Pons (tissue), 1 donor: ENCODE measurements around the gene MRPL36.
"Not testable (repeated sequence)": the region's sequence is repeated elsewhere in the genome, so short reads cannot be mapped to it uniquely, and the experiment has no call there.

ENCODE experiments used
- DNase-seq: peaks from one replicate; pipeline ENCODE4 v3.0.0-alpha.2; 2016; ENCODE audit warnings: low spot score

MRPL36 gene

GRCh38 chr5:1815071-1815786, 15.6 kb upstream of the MRPL36 start:
- DNase-seq: no peak

DNA sequence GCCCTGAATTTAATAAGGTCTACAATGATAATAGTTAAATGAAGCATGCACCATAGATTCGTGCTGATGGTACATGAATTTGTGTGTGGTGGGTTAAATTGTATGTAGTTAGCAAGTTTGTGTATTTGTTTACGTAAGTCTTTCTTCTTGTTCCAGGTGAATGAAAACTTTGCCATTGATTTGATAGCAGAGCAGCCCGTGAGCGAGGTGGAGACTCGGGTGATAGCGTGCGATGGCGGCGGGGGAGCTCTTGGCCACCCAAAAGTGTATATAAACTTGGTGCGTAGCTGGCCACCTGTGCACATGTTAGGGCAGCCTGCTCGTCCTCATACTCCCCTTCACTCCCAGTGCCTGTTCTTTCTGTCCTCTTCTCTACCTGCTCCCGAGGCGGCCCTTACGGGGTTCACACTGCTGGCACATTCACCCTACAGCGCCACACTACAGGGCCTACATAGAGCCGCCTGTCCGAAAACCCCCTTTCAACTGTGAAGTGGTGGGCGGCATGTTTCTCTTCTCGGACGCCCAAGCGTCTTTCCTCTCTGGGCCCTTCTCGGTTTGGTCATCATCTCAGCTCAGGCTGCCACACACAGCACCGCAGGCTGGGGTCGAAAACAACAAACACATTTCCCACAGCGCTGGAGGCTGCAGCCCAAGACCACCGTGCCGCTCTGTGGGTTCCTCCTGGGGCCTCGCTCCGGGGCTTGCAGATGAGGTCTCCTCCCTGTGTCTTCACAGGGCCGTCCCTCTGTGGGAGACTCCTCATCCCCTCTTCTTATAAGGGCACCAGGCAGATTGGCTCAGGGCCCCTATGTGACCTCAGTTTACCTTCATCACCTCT, 14.8 kb upstream of the MRPL36 start:
- no peak for DNase-seq

DNA sequence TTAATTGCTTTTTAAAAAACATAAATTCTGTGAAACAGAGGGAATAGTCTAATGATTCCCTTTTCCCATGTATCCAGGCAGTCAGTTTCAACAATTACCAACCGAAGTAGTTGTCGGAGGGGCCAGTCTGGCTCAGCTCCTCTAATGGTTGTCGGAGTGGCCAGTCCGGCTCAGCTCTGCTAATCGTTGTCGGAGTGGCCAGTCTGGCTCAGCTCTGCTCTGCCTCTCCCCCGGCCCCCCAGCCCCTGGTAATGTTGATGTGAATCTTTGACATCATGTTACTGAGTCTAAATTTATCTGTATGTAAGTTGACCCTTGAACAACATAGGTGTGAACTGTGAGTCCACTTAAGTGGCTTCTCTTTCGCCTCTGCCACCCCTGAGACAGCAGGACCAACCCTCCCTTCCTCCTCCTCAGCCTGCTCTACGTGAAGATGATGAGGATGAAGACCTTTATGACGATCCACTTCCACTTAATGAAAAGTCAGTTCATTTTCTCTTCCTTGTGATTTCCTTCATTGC, 11.0 kb upstream of the MRPL36 start:
- no peak for DNase-seq

DNA sequence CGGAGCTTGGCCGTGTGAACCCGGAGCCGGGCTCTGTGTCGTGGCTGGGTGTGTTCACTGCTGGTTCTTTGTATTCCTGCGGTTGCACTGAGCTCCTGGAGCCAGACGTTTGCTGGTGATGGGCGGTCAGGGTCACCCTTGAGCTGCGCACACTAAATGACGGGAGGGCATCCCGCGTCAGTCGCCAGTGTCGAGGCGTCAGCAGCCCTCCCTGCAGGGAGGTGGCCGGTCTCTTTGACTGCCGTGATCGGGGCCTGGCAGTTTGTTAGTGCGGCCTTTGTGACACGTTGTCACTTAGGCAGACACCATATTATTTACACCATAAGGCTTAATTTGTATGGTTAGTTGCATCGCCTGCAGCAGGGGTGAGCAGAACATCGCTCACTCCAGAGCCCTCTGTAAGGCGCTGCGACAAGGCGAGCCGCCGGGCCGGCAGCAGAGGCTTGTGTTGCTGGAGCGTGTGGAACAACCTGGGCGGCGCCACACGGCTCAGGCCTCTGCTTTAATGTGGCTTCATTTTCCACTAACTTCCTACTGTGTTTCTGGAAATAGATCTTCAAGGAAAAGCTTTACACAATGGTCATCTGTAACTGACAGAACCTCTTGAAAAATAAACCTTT, 9.9 kb upstream of the MRPL36 start:
- DNase-seq: no peak

DNA sequence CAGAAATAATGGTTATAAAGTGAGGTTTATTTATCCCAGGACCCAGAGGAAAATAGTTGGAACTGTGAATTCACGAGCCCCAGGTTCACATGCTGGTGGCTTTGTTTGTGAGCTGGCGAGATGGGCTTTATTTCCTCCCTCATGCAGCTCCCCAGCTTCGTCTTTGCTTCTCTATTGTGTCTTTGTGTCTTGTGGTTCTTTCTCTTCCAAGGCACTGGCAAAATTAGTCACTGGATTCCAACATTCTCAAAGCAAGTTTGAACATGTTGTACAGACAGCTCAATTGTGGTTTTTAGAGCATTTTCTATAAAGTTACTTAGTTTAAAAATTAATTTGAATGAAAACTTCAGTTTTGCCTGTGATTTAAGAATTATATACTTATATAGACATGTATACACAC, 8.8 kb upstream of the MRPL36 start:
- no peak for DNase-seq

GRCh38 chr5:1807451-1808185, 8.0 kb upstream of the MRPL36 start:
- DNase-seq: no peak

DNA sequence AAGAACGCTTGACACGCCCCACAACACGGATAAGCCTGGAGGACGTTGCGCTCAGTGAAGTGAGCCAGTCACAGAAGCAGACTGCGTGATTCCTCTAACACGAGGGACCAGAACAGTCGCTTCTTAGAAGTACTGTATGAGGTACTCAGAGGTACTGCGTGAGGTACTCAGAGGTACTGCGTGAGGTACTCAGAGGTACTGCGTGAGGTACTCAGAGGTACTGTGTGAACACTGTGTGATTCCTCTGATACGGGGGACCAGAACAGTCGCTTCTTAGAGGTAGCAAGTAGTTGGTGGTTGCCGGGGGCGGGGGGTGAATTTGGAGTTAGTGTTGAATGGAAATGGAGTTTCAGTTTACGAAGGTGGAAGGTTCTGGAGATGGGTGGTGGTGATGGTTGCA, 7.3 kb upstream of the MRPL36 start:
- DNase-seq: no peak

DNA sequence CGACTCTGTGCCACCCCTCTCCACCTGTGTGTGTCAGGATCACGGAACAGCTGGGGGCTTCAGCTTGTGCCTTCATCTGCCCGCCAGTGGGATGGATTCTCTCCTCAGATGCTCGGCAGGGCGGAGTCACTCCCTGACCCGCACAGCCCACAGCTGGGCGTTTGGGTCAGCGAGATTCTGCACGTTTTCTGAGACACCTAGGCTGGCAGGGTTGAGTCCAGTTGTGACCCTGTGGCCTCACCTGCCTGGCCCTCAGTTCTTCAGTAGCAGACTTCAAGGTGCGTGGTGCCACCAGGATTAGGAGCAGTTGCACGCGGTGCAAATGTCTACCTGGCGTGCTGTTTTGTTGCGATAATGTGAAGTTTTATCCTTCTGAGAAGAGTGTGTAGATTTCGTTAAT, 6.6 kb upstream of the MRPL36 start:
- DNase-seq: no peak

- DNase-seq: no peak
Measured at GRCh38 chr5:1805736-1806135, 6.1 kb upstream of the MRPL36 start.

DNA sequence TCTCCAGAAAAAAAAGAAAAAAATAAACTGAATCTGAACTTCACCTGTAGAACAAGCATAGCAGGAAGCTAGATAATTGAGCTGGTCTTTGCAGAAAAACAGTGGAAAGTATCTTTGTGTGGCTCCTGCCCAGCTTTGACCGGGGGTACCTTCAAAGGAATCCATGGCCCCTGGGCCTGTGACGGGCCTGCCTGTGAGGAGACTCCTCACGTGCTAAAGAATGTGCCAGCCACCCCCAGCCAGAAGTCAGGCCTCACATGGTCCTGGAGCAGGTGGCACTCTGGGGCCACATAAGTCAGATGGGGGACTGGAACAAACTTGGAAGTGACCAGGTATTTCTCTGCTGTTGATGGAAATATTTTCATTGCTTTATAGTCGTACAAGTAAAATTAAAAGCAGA, 5.7 kb upstream of the MRPL36 start:
- no peak for DNase-seq

DNA sequence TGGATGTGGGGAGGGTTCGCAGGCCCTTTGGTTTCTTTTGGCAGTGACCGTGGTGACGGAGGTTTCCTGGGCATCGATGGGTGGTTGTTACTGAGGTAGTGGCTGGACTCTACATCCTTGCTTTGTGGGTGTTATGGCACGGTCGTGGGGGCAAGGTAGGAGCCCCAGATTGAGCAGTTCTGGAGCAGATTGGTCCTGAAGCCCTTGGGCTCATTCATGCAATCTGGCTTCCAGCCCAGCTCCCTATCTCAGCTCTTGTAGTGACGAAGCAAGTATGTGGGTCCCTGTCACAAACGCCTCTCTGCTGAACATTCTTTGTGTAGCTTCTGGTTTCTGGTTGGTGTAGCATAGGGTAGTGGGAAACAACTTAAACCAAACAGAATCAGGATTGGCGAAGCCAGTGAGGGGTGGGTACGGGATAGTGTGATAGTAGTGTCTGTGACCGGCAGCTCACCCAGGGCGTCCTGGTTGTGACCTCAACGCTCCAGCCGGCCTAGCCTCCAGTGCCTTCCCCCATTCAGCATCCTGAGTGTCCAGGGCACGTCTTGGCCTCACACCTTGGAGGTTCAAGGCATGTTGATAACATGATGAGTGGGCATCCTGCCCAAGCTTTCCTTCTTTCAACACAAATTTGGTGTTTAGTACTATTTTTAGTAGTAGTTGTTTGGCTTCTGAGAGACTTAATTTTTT, 4.5 kb upstream of the MRPL36 start:
- DNase-seq: no peak

- no peak for DNase-seq
Measured at GRCh38 chr5:1803192-1803591, 3.6 kb upstream of the MRPL36 start.

GRCh38 chr5:1801967-1802295, 2.3 kb upstream of the MRPL36 start:
- DNase-seq: no peak

- peak; percentile 3 for DNase-seq
Measured at GRCh38 chr5:1801222-1801966, 1.8 kb upstream of the MRPL36 start, which contains the start of gene NDUFS6. Gene NDUFS6, plus strand, starts transcription at chr5:1801407. Its CDS starts 11 bp downstream, at chr5:1801418.

DNA sequence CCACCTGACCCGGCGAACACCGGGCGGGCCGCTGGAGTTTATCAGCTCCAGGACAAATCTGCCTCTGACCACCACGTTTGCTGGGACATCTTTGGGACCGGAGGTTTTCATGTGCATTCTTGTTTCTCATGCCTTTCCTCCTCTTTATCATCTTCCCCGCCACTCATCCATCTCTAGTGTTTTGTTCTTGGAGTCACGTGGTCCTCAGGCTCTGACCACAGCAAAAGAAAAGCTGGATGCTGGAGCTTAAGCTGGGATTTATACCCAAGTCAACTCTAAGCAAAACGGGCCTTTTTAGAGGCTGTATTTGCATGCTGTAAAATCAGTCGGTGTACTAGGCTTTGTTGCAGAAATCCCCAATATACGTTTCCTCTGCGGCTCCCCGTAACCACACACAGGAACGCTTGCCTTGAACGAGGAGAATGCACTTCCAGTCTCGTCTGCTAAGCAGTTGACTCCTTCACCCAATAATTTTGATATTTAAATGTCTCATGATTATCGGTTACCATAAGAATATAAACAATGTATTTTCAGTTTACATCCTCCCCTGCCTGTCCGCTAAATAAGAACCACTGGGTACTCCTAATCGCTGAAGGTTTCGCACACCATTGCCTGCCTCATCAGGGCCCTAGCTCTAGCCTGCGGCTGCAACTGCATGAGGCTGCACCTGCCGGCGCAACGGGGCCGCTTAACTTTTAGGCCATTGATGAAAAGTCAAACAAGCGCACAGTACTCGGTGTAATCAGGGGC, 1.0 kb upstream of the MRPL36 start:
- peak; percentile 68 for DNase-seq

- peak; percentile 12 for DNase-seq
Measured at GRCh38 chr5:1799110-1799601, 481 bp downstream of the MRPL36 start.

DNA sequence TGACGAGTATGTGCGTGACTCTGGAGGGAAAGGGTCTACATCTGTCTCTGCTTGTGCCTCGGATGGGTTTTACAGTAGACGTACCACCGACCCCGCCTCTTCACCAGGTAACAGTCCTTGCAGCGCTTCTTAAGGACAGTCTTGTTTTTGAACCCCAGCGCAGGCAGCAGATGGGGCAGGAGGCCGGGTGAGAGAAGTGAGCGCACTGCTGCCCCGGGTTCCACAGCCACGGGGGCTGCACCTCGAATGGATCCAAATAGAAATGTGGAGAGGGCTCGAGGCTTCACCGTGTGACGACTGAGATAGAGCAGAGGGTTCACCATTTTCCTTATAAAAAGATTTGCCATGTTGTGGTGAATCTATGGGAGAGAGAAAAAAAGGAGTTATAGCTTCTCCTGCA, 1.0 kb downstream of the MRPL36 start:
- DNase-seq: not testable (repeated sequence)

- no peak for DNase-seq
Measured at GRCh38 chr5:1797855-1798254, 1.8 kb downstream of the MRPL36 start.

GRCh38 chr5:1797103-1797800, 2.4 kb downstream of the MRPL36 start:
- no peak for DNase-seq
